PC-3 (cell line): Measurements from ENCODE around the gene TBC1D5. TPM values are rescaled to one million over a fixed set of nuclear protein-coding genes. Genes with fewer than 3 reads are reported as not detected.
"Not testable (repeated sequence)": the region's sequence is repeated elsewhere in the genome, so short reads cannot be mapped to it uniquely, and the experiment has no call there.

Experiments used
- ATAC-seq: fragments of 200-7000 bp; cut with Tn5 transposase; 2 replicates; pipeline ENCODE4 v1.9.1; 2020; ENCODE audit warnings: mild to moderate bottlenecking, moderate library complexity
- BruUV-seq: library from RNA; stranded (reverse); fragments of 400-500 nt; replicated peaks from 2 replicates; lab custom pipeline; 2021; lab: Mats Ljungman, UMichigan
- CTCF ChIA-PET: fragments of 300-600 bp; sonication (Branson Sonifier 250); formaldehyde crosslinking; loops from one replicate; lab custom pipeline; 2022; ENCODE audit warnings: antibody characterized with exemption; lab: Charles Lee
- POLR2A ChIA-PET: fragments of 300-600 bp; sonication (Branson Sonifier 250); formaldehyde crosslinking; loops from one replicate; lab custom pipeline; 2022; ENCODE audit warnings: antibody characterized with exemption; ENCODE audit not compliant: unreplicated experiment; lab: Charles Lee
- DNase-seq: peaks from one replicate; pipeline ENCODE4 v3.0.0-alpha.2; 2015
- H2AFZ ChIP-seq: fragments of 300-600 bp; sonication (generic); 2 replicates; pipeline ENCODE4 v1.6.0; 2016; ENCODE audit warnings: antibody characterized with exemption, low read length
- H3F3A ChIP-seq: fragments of 300-600 bp; sonication (generic); one replicate; pipeline ENCODE4 v1.6.0; 2017; ENCODE audit warnings: antibody characterized with exemption, low read length, control low read depth, mild to moderate bottlenecking; ENCODE audit not compliant: unreplicated experiment
- H3K27ac ChIP-seq: fragments of 300-600 bp; sonication (generic); 2 replicates; pipeline ENCODE4 v1.5.1; 2016; ENCODE audit warnings: mild to moderate bottlenecking, low read length
- H3K27me3 ChIP-seq: fragments of 300-600 bp; sonication (generic); 2 replicates; pipeline ENCODE4 v1.6.1; 2016; ENCODE audit warnings: low read length, mixed read lengths
- H3K36me3 ChIP-seq: fragments of 300-600 bp; sonication (generic); 2 replicates; pipeline ENCODE4 v1.6.1; 2016; ENCODE audit warnings: low read depth, mixed run types, low read length, mixed read lengths
- H3K4me1 ChIP-seq: fragments of 300-600 bp; sonication (generic); 2 replicates; pipeline ENCODE4 v1.5.1; 2016; ENCODE audit warnings: low read length; ENCODE audit not compliant: insufficient read depth
- H3K4me2 ChIP-seq: fragments of 300-600 bp; sonication (generic); 2 replicates; pipeline ENCODE4 v1.6.0; 2016; ENCODE audit warnings: low read length
- H3K4me3 ChIP-seq: fragments of 300-600 bp; sonication (generic); 2 replicates; pipeline ENCODE4 v1.5.1; 2016; ENCODE audit warnings: mild to moderate bottlenecking, low read length, mixed read lengths
- H3K79me2 ChIP-seq: fragments of 300-600 bp; sonication (generic); 2 replicates; pipeline ENCODE4 v1.6.1; 2017; ENCODE audit warnings: low read length, mixed read lengths
- H3K9ac ChIP-seq: fragments of 300-600 bp; sonication (generic); 2 replicates; pipeline ENCODE4 v1.6.0; 2016; ENCODE audit warnings: mild to moderate bottlenecking, low read length
- H3K9me2 ChIP-seq: fragments of 300-600 bp; sonication (generic); replicated peaks from 2 replicates; pipeline ENCODE4 v1.6.1; 2016; ENCODE audit warnings: mixed run types, low read length, mixed read lengths
- H3K9me3 ChIP-seq: fragments of 300-600 bp; sonication (generic); 2 replicates; pipeline ENCODE4 v1.6.1; 2016; ENCODE audit warnings: low read length, mixed read lengths
- H4K20me1 ChIP-seq: fragments of 300-600 bp; sonication (generic); 2 replicates; pipeline ENCODE4 v1.6.1; 2016; ENCODE audit warnings: low read length, mixed read lengths
- CTCF ChIP-seq: fragments of 300-600 bp; sonication (generic); conservative IDR thresholded peaks from 2 replicates; pipeline ENCODE4 v1.5.1; 2017; ENCODE audit warnings: antibody characterized with exemption, low read depth, mild to moderate bottlenecking, low read length
- EZH2 ChIP-seq: fragments of 300-600 bp; sonication (generic); IDR thresholded peaks from one replicate; pipeline ENCODE4 v1.6.1; 2017; ENCODE audit warnings: antibody characterized with exemption, mild to moderate bottlenecking, low read length; ENCODE audit not compliant: unreplicated experiment
- EZH2phosphoT487 ChIP-seq: fragments of 300-600 bp; sonication (generic); IDR thresholded peaks from 2 replicates; pipeline ENCODE4 v1.6.1; 2018; ENCODE audit warnings: mild to moderate bottlenecking, antibody characterized with exemption, low read length, borderline replicate concordance
- intact Hi-C: fragments of 100-400 bp; cut with micrococcal nuclease; formaldehyde crosslinking; loops from 2 replicates; pipeline ENCODE4 v1.9.0; 2023
- total RNA-seq: library from RNA; depleted of rRNA; stranded (reverse); fragments of >200 nt; gene quantifications from 2 replicates; pipeline ENCODE4 v1.2.3, GENCODE V29; 2014

Gene TBC1D5
- total RNA-seq, 1 experiment from 2014 or later, result 54.5 TPM

- Histone ChIP-seq H2AFZ (no peak overlapping the region), H3K4me1 (no peaks in the 10 kb centered on the region), H3F3A (no peaks in the 10 kb centered on the region), H4K20me1 (no peaks in the 10 kb centered on the region), H3K4me3 (no peak overlapping the region), H3K9me2 (no peaks in the 10 kb centered on the region), H3K27me3 (no peaks in the 10 kb centered on the region), H3K4me2 (no peak overlapping the region), H3K9ac (no peak overlapping the region), H3K27ac (no peak overlapping the region), H3K36me3 (no peaks in the 10 kb centered on the region), H3K79me2 (0 out of 2 replicates have a peak, but pooled peaks cover 3% of the 10 kb centered on the region), H3K9me3 (no peaks in the 10 kb centered on the region)
- DNase-seq (no peak), ATAC-seq (no peak)
- intact Hi-C loops, result no loop called here
- ChIA-PET CTCF (no interaction called here), POLR2A (no interaction called here)
- BruUV-seq, result no TSS peak
- TF ChIP-seq EZH2 (no peak), CTCF (no peak), EZH2phosphoT487 (no peak)
Observed at GRCh38 chr3:17623464-17623863, 119.0 kb downstream of the TBC1D5 start.

GRCh38 chr3:17619968-17620367 is 122.5 kb downstream of the TBC1D5 start:
- no peak for TF ChIP-seq EZH2phosphoT487
- no peak for TF ChIP-seq EZH2
- no peak for TF ChIP-seq CTCF

GRCh38 chr3:17613017-17613416 is 129.4 kb downstream of the TBC1D5 start:
- H4K20me1 ChIP-seq, ATAC-seq, H3K9ac ChIP-seq, H3K9me2 ChIP-seq, H3K79me2 ChIP-seq, H3K9me3 ChIP-seq, H3F3A ChIP-seq, H2AFZ ChIP-seq, H3K4me3 ChIP-seq, H3K27ac ChIP-seq, intact Hi-C loops, POLR2A ChIA-PET, H3K36me3 ChIP-seq, H3K4me2 ChIP-seq, H3K4me1 ChIP-seq, H3K27me3 ChIP-seq, DNase-seq, BruUV-seq, CTCF ChIA-PET: not testable (repeated sequence)

More at GRCh38 chr3:17619968-17620367, 122.5 kb downstream of the TBC1D5 start:
- H3K4me3 ChIP-seq, result no peak overlapping the region
- no peak overlapping the region for H3K9ac ChIP-seq
- no peak overlapping the region for H2AFZ ChIP-seq
- ATAC-seq (no peak), DNase-seq (no peak)
- intact Hi-C loops, result no loop called here
- H3K36me3 ChIP-seq, result no peaks in the 10 kb centered on the region
- no peak overlapping the region for H3K4me2 ChIP-seq
- ChIA-PET CTCF (no interaction called here), POLR2A (no interaction called here)
- no peak overlapping the region for H3K27ac ChIP-seq
- no peaks in the 10 kb centered on the region for H4K20me1 ChIP-seq
- H3K79me2 ChIP-seq, result no peaks in the 10 kb centered on the region
- H3K27me3 ChIP-seq, result no peaks in the 10 kb centered on the region
- H3K9me2 ChIP-seq, result no peaks in the 10 kb centered on the region
- no peaks in the 10 kb centered on the region for H3K9me3 ChIP-seq
- no peaks in the 10 kb centered on the region for H3F3A ChIP-seq
- BruUV-seq, result no TSS peak
- no peaks in the 10 kb centered on the region for H3K4me1 ChIP-seq
